HepG2 (cell line): ENCODE measurements around the gene TFB1M. TPM values are rescaled to one million over a fixed set of nuclear protein-coding genes. Genes with fewer than 3 reads are reported as not detected.

Experiments used
- BRD4 ChIP-seq: sonication (generic); formaldehyde crosslinking; IDR thresholded peaks from 2 replicates; pipeline ENCODE4 v1.4.0; 2020; ENCODE audit warnings: missing genetic modification reagents
- ELF4 ChIP-seq: sonication (generic); formaldehyde crosslinking; IDR thresholded peaks from 2 replicates; pipeline ENCODE4 v1.5.0; 2020; ENCODE audit warnings: missing genetic modification reagents, mild to moderate bottlenecking, moderate library complexity, borderline replicate concordance
- KDM4B ChIP-seq: sonication (generic); formaldehyde crosslinking; IDR thresholded peaks from 2 replicates; pipeline ENCODE4 v1.4.0; 2020; ENCODE audit warnings: missing genetic modification reagents
- MAF1 ChIP-seq: sonication (generic); formaldehyde crosslinking; IDR thresholded peaks from 2 replicates; pipeline ENCODE4 v1.5.0; 2020; ENCODE audit warnings: missing genetic modification reagents, borderline replicate concordance
- MED1 ChIP-seq: sonication (generic); formaldehyde crosslinking; IDR thresholded peaks from 2 replicates; pipeline ENCODE4 v1.4.0; 2020; ENCODE audit warnings: missing genetic modification reagents
- MNT ChIP-seq: fragments of 450-650 bp; IDR thresholded peaks from 2 replicates; pipeline ENCODE4 v1.6.1; 2016
- PRMT3 ChIP-seq: sonication (generic); formaldehyde crosslinking; IDR thresholded peaks from 2 replicates; pipeline ENCODE4 v1.8.1; 2022; ENCODE audit warnings: low read depth, mild to moderate bottlenecking, moderate library complexity, missing genetic modification reagents, borderline replicate concordance
- RXRB ChIP-seq: IDR thresholded peaks from 2 replicates; pipeline ENCODE4 v1.6.1; 2016; ENCODE audit warnings: borderline replicate concordance, missing genetic modification reagents, missing compliant biosample characterization
- U2AF1 ChIP-seq: fragments of 200-400 bp; formaldehyde crosslinking; optimal IDR thresholded peaks from 2 replicates; pipeline ENCODE3; 2017; ENCODE audit warnings: mild to moderate bottlenecking, low read depth, low read length
- USF2 ChIP-seq, 2 experiments: sonication (generic) in 1 of 2; formaldehyde crosslinking in 1 of 2; IDR thresholded peaks; 2 replicates each; pipeline versions ENCODE4 v1.5.1 to v1.6.1; 2011 to 2020; ENCODE audit warnings: borderline replicate concordance in 1 of 2, low read depth in 1 of 2, low read length in 1 of 2, mild to moderate bottlenecking in 1 of 2, missing genetic modification reagents in 1 of 2, moderate library complexity in 1 of 2
- ZBTB26 ChIP-seq: IDR thresholded peaks from 2 replicates; pipeline ENCODE4 v1.6.1; 2016; ENCODE audit warnings: missing compliant biosample characterization, missing genetic modification reagents, borderline replicate concordance
- ZNF282 ChIP-seq: fragments of 450-650 bp; IDR thresholded peaks from 2 replicates; pipeline ENCODE4 v1.6.1; 2018; ENCODE audit not compliant: partially characterized antibody
- ZNF558 ChIP-seq: sonication (generic); formaldehyde crosslinking; IDR thresholded peaks from 2 replicates; pipeline ENCODE4 v1.9.0; 2022; ENCODE audit warnings: mild to moderate bottlenecking, missing genetic modification reagents, borderline replicate concordance
- ZNF567 ChIP-seq: sonication (generic); formaldehyde crosslinking; IDR thresholded peaks from 2 replicates; pipeline ENCODE4 v1.8.1; 2023; ENCODE audit warnings: mild to moderate bottlenecking, missing genetic modification reagents, borderline replicate concordance
- ZNF703 ChIP-seq: sonication (generic); formaldehyde crosslinking; IDR thresholded peaks from 2 replicates; pipeline ENCODE4 v1.5.1; 2020; ENCODE audit warnings: missing genetic modification reagents, mild to moderate bottlenecking, moderate library complexity, borderline replicate concordance
- ZNF766 ChIP-seq: sonication (generic); formaldehyde crosslinking; IDR thresholded peaks from 2 replicates; pipeline ENCODE4 v1.5.0; 2020; ENCODE audit warnings: missing genetic modification reagents, borderline replicate concordance
- ZNF768 ChIP-seq: sonication (generic); formaldehyde crosslinking; IDR thresholded peaks from 2 replicates; pipeline ENCODE4 v1.4.0; 2020; ENCODE audit warnings: missing genetic modification reagents
- polyA plus RNA-seq, 8 experiments: library from polyadenylated mRNA; depleted of rRNA in 3 of 8; stranded (reverse) in 7 of 8; unstranded in 1 of 8; fragments of >200 nt; fragmentation: Illumina TruSeq in 4 of 8; extraction: Trizol in 4 of 8; gene quantifications; 2 replicates each; pipeline versions ENCODE4 v1.2.1 to v1.2.3, GENCODE V29; 2011 to 2016; ENCODE audit warnings: low read depth in 4 of 8, missing spikeins in 1 of 8, mixed read lengths in 1 of 8; ENCODE audit not compliant: insufficient read depth in 1 of 8
- total RNA-seq, 5 experiments: library from RNA; depleted of rRNA; stranded (reverse); fragments of >200 nt; fragmentation: Illumina TruSeq; extraction: Trizol; gene quantifications; 2 replicates each; pipeline ENCODE4 v1.2.3, GENCODE V29; 2016; ENCODE audit warnings: low read depth in 1 of 5
- TF ChIP-seq, protein P1 (sequence below): sonication (generic); formaldehyde crosslinking; IDR thresholded peaks from 2 replicates; pipeline ENCODE4 v1.4.0; 2020; ENCODE audit warnings: missing genetic modification reagents
- TF ChIP-seq, protein P2 (sequence below): IDR thresholded peaks from 2 replicates; pipeline ENCODE4 v1.6.1; 2016

The TFB1M gene
- total and polyA plus RNA-seq, 2 of the 13 experiments (the other 11 are each of a cell fraction or from before 2014, with no cell fraction given), result 91.4 to 122 TPM

- TF ChIP-seq, protein P1, sequence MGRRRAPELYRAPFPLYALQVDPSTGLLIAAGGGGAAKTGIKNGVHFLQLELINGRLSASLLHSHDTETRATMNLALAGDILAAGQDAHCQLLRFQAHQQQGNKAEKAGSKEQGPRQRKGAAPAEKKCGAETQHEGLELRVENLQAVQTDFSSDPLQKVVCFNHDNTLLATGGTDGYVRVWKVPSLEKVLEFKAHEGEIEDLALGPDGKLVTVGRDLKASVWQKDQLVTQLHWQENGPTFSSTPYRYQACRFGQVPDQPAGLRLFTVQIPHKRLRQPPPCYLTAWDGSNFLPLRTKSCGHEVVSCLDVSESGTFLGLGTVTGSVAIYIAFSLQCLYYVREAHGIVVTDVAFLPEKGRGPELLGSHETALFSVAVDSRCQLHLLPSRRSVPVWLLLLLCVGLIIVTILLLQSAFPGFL (CRISPR knock-in tag), result no peak
- no peak for TF ChIP-seq MAF1
- TF ChIP-seq BRD4 (CRISPR knock-in tag), result no peak
- TF ChIP-seq PRMT3 (CRISPR knock-in tag), result 0 out of 2 replicates have a peak, but pooled peaks have one; percentile 66
- TF ChIP-seq RXRB (CRISPR knock-in tag), result no peak
- TF ChIP-seq U2AF1, result no peak
- no peak; the same call in 1 of the 2 replicates for TF ChIP-seq MED1 (CRISPR knock-in tag)
- TF ChIP-seq, protein P2, sequence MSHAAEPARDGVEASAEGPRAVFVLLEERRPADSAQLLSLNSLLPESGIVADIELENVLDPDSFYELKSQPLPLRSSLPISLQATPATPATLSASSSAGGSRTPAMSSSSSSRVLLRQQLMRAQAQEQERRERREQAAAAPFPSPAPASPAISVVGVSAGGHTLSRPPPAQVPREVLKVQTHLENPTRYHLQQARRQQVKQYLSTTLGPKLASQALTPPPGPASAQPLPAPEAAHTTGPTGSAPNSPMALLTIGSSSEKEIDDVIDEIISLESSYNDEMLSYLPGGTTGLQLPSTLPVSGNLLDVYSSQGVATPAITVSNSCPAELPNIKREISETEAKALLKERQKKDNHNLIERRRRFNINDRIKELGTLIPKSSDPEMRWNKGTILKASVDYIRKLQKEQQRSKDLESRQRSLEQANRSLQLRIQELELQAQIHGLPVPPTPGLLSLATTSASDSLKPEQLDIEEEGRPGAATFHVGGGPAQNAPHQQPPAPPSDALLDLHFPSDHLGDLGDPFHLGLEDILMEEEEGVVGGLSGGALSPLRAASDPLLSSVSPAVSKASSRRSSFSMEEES, result no peak
- no peak for TF ChIP-seq ZNF768 (CRISPR knock-in tag)
- TF ChIP-seq ZNF282, result no peak
- no peak for TF ChIP-seq ZBTB26 (CRISPR knock-in tag)
- TF ChIP-seq USF2 (IDR thresholded peaks at IDR 0.05; ENCODE audit: low read depth, low read length), result no peak
- TF ChIP-seq USF2 (CRISPR knock-in tag; IDR thresholded peaks at IDR 0.05; ENCODE audit: borderline replicate concordance), result no peak
- TF ChIP-seq ZNF703 (CRISPR knock-in tag), result 0 out of 2 replicates have a peak, but pooled peaks have one; percentile 35
- TF ChIP-seq ZNF567 (CRISPR knock-in tag), result no peak
- TF ChIP-seq KDM4B (CRISPR knock-in tag), result no peak
- TF ChIP-seq ELF4 (CRISPR knock-in tag), result peak; percentile 83
- TF ChIP-seq ZNF558, result no peak
- TF ChIP-seq ZNF766 (CRISPR knock-in tag), result 0 out of 2 replicates have a peak, but pooled peaks have one; percentile 8
- no peak for TF ChIP-seq MNT
These were observed 11.6 kb upstream of the TFB1M start (continued) for GRCh38 chr6:155325700-155326516.
